Stimulated activated CD4-positive, alpha-beta T cell treated with anti-CD3 and anti-CD28 coated beads, Interleukin-2, amount 100 ng/mL, for 48 hours (primary cell): ENCODE data around the gene ZBTB48.

ENCODE experiments used
- DNase-seq, 2 donors: peaks; one replicate each; pipeline ENCODE4 v3.0.0-alpha.2; 2020

ZBTB48 gene

DNA sequence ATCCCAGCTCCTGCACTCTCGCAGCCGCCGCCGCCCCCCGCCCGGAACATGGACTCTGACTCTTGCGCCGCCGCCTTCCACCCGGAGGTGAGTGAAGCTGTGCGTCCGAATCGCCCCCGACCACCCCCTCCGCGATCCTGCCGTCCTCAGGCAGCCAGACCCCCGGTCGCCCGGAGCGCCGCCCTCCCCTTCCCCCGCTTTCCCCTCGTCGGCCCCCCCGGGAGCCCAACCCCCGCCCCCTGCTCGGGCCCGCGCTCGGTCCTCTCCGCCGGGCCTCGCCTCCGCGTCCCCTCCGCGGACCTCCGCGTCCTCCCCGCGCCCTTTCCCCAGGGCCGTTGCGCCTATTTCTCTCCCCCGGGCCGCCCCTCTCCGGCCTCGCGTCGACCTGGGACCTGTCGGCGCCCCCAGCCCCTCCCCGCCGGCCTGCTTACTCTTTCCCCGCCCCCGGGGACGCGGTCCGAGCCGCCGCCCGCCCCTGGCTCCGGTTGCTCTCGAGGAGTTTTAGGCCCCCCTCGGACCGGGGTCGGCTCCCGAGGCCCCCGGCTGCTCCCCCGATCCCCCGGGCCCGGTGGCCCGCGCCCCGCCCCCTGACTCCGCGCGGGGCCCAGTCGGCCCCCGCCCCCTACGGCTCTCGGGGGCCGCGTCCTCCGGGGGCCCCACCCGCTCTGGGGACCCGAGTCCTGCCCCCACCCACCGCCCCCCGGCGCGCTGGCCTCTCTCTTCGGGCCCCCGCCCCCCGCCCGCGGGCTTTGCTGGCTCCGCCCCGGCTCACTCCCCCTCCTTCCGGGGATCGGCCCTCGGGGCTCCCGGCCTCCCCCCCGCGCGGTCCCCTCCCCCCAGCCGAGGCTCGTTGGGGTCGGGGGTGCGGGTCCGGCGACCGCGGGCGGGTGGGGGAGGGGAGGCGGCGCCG lies 34.5 kb downstream of the ZBTB48 start:
- DNase-seq = peak in 1 of 2 donors; percentile 45

DNA sequence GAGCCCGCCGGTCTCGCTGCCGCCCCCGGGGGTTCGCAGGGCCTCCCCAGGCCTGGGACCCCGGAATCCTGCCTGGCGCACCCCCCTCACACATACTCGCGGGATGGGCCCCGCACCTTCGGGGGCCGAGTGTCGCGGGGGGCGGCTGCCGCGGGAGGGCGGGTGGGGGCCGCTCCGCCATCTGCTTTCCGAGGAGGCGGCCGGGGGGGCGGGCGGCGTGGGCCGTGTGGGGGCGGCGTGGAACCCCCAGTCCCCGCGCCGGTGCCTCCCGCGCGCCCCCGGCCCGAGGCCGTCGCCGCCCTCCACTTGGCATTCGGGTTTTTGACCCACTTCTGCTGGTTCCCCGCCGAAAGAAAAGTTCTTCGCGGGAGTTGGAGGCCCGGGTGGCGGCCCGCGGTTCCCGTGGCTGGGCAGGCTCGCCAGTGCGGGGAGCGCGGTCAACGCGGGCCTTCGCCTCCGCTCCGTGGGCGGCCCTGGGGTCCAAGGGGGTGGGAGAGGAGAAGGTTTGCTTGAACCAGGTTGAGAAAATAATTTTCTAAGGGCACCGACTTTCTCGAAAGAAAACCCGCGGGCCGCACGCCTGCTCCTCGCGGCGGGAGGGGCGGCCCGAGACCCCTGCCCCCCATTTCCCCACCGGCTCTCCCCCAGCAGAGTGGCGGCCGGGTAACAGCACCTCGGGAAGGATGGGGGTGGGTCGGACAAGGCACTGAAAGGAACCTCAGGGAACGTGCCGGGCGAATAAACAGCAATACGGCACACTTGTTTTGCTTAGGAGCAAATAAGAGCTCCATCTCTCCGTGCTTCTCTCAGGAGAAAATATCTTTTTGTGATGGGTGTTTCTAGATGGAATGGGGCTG lies 35.4 kb downstream of the ZBTB48 start:
- no peak for DNase-seq

DNA sequence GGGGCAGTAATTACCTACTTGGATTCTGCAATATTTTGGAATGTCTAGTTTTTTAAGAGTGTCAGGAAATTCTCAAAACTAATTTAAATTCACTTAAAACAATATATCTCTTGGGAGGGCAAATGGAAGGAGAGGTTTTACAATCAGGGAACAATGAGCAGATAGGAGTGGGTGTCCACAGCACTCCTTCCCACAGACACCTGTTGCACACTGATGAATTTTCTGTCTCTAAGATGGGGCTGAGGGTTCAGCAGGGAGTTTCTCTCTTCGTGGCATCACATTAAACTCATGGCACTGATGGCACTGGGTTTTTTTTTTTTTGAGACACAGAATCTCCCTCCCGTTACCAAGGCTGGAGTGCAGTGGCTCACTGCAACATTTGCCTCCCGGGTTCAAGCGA lies 39.3 kb downstream of the ZBTB48 start:
- no peak for DNase-seq

DNA sequence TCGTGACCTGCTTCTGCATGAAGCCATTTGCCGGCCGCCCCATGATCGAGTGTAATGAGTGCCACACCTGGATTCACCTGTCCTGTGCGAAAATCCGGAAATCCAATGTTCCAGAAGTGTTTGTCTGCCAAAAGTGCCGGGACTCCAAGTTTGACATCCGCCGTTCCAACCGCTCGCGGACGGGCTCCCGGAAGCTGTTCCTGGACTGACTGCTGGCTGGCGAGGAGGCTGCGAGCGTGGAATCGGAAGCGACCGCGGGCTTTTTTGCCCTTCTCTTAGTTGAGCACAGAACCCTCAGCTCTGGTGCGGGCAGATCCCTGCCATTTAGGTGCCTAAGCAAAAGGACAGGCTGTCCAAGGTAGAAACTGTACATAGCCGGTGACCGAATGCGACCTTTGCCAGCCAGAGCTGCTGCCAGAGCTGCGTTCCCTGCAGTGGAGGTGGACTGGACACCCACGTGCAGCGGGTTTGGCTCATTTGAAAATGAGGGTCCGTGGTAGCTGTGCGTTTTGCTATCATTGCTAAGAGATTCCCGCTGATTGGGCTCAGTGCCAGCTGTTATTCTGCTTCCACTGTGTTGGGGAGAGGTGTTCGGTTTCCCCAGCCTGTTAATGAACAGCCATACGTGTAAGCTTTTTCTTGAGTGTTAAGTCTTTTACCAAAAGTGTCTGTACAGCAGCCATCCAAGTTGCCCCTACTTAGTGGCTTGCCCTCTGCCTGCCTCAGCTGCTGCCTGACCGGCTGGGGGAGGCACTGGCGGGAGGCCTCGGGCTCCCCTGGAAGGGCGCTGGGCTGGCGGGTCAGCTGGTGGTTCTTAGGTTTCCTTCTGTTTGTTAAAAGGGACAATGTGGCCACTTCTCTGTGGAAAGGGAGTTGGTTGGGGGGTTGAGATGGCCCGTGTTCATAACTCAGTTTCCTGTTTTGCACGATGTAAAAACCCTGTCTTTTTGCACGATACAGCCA lies 41.9 kb downstream of the ZBTB48 start:
- DNase-seq = no peak

DNA sequence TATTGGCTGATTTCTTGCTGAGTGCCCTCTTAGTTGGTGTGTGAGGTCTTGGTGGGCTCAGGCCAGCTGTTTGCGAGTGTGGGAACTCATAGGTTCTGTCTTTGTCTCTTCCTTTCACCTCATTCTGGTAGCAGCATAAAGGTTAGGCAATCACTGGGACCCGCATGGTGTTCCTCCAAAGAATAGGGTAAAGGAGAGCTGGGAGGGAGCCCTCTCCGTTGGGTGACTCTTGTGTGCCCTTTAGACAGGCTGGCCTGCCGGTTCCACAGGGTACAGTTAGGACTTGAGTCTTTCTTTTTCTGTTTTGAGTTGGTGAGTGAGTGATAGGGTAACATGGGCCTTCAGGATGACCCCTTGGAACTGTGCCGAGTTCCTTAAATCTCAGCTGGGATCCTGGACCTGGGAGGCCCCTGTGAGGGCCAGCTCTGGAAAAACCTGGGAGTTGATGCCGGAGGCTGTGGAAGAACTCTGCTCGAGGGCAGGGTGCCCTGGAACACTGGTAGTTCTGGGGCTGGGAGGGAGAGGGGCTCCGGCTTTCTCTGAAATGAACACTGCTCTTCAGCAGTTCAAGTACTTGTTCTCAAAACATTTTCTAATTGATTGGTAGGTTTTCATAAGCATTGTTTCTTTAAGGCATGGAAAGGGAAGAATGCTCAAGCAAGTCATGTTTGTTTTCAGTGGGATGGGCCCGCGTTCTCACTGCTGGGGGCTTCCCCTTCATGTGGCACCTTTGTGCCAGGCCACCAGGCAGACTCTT lies 42.8 kb downstream of the ZBTB48 start:
- no peak for DNase-seq

DNA sequence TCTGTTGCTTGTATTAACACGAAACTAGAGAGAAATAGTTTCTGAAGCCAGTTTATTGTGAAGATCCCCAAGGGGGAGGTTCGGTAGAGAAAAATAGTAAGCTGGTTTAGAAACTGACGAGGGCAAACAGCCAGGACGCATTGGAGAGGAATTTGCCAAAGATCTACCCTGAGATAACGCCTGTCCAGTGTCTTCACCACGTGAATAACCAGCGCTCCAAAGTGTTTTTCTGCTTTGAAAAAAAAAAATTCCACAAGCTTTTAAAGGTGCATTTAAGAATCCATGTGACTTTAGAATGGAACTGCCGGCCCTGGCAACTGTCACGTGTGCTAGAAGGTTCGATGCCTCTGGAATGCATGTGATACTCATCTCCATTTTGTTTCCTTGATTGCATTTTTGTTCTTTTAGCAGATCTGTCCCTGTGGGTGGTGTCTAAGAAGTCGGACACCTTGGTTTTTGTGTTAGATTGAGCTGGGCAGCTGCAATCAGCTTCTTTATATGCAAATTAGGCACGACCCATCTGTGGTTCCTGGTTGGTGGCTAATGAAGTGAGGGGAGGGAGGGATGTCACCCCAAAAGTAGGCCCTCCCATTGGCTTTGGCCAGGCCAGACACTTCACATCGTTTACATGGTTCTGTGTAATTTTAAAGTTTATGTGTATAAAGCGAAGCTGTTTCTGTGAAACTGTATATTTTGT lies 43.6 kb downstream of the ZBTB48 start:
- no peak for DNase-seq

DNA sequence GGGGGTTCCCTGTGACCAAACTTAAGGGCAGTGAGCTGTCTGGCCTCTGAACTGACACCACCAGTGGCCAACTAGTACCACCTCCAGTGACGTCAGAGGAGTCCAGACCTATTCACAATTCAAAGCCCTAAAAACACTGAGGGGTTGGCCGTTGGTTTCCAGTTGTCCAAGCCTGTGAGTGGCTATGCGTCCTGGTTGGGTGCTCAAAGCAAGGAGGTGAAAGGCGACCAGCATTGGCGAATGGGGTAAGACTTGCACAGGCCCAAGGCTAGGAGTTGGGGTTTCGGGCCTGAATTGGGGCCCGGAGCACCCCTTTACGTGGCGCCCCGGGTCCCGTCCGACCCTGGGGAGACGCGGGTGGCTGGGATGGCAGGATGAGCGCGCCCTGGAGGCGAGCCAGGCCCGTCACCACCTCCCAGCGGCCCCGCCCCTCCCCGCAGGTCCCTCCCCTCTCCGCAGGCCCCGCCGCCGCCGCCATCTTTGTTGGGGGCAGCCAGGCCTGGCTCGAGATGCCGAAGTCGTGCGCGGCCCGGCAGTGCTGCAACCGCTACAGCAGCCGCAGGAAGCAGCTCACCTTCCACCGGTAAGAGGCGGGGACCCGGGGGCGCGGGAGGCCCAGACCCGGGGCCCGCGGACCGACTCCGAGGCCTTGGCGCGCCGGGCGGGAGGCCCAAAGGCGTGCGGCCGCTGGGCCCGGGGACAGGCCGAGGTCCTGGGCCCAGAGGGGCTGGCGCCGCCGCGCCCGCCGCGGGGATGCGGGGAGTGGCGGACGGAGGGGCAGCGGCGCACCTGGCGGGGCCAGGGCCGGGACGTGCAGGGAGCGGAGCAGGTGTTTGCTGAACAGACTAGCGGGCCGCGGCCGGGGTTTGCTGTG lies 45.2 kb downstream of the ZBTB48 start, which contains the start of gene THAP3:
Gene THAP3, plus strand, starts transcription at position 159 of the 874 bp plus-strand sequence. Its CDS starts 351 bp downstream, at position 510.
- DNase-seq = peak; percentile 86 to 88

DNA sequence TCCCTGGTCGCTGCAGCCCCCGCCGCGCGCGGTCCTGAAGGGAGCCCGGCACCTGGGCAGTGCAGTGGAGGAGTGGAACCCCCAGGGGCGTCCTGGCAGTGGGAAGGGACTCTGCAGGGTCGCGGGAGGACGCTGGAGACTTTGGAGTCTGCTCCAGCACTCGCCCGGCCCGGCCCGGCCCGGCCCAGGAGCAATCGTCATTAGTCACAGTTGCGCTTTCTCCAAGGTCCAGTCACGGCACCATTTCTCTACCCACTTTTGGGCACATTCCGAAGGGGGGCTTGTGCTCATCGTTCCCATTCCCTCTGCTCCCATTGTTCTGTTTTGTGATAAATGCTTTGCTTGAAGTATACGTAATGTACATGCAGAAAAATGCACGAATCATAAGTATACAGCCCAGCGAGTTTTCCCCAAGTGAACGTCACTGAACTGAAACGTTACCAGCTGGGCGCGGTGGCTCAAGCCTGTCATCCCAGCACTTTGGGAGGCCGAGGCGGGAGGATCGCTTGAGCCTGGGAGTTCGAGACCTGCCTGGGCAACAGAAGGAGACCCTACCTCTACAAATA lies 45.9 kb downstream of the ZBTB48 start:
- peak in 1 of 2 donors; percentile 11 for DNase-seq

DNA sequence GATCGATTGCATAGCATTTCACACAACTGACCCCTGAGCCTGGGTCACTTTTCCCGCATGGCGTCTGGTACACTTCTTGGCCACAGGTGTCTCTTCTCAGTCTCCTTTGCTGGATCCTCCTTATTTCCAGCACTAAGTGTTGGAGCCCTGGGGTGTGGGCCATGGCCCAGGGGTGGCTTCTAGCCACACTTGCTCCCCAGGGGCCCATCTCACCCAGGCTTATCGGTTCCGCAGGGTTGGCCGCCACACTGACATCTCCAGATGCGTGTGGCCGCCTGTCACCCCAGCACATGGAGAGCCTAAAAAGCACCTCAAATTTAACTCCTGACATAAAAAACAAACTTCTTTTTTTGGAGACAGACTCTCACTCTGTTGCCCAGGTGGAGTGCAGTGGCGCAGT lies 47.2 kb downstream of the ZBTB48 start:
- no peak for DNase-seq

DNA sequence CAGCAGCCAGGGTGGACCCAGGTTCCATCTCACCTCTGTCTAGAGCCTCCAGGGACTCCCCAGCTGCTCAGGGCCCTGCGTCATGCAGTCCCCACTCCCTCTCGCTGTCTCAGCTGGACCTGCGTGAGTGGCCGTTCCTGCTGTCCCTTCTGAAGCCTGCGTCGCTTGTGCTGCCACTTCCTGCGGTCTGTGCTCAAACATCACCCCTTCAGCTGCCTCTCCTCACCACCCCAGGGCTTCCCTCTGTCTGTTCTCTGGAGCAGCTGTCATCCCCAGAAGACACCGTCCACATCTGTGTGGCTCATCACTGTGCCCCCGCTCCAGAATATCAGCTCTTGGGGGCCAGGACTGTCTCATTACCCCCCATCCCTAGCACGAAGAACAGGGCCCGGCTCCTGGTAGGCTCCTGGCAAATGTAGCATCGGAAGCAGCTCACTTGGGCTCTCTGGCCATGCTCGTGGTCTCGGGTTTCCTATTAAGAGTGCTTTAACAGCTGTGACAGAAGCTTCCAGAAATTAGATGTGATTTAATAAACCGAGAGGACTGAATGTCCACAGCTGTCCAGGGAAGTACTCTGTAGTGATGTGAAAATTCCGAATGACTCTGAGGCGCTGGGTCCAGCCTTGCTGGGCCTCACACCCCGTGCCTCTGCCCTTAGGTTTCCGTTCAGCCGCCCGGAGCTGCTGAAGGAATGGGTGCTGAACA lies 48.2 kb downstream of the ZBTB48 start:
- DNase-seq = no peak

DNA sequence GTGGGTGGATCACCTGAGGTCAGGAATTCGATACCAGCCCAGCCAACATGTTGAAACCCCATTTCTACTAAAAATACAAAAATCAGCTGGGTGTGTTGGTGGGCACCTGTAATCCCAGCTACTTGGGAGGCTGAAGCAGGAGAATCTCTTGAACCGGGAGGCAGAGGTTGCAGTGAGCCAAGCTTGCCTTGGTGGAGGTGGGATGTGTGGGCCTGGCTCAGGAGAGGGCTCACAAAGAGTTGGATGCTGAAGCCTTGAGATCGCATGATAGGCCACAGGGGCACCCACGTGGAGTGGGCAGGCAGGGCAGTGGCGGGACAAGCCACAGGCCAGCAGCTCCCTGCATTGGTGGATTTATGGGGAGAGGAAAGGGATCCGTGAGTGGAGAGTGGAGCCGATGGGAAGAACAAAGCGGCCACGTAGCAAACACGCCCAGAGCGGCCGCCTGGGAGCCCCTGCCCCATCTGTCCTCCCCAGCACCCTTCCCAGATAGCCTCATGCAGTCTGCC lies 49.2 kb downstream of the ZBTB48 start:
- no peak for DNase-seq

DNA sequence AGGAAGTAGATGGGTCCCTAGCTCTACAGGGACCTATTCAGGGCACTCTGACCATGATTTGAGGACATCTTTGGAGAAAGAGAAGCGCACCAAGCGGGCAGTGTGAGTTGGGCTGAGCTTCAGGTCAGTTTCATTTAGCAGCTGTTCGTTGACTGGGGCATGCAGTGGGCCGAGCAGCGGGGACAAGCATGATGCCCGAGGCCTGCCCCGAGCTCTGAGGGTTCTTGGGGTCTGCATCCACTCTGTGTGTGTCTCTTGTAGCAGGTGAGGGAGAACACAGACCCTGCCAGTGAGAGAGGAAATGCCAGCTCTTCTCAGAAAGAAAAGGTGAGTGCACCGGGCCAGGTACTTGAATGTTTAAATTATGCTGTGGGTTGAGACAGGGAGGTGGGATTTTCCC lies 50.2 kb downstream of the ZBTB48 start:
- no peak for DNase-seq

DNA sequence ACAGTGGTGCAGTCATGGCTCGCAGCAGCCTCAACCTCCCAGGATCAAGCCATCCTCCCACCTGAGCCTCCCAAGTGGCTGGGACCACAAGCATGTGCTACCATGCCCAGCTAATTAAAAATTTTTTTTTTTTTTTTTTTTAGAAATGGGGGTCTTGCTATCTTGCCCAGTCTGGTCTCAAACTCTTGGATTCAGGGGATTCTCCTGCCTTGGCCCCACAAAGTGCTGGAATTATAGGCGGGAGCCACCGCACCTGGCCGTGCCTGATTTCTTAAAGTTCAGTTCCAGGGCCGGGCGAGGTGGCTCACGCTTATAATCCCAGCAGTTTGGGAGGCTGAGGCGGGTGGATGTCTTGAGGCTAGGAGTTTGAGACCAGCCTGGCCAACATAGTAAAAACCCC lies 51.3 kb downstream of the ZBTB48 start:
- DNase-seq = no peak

DNA sequence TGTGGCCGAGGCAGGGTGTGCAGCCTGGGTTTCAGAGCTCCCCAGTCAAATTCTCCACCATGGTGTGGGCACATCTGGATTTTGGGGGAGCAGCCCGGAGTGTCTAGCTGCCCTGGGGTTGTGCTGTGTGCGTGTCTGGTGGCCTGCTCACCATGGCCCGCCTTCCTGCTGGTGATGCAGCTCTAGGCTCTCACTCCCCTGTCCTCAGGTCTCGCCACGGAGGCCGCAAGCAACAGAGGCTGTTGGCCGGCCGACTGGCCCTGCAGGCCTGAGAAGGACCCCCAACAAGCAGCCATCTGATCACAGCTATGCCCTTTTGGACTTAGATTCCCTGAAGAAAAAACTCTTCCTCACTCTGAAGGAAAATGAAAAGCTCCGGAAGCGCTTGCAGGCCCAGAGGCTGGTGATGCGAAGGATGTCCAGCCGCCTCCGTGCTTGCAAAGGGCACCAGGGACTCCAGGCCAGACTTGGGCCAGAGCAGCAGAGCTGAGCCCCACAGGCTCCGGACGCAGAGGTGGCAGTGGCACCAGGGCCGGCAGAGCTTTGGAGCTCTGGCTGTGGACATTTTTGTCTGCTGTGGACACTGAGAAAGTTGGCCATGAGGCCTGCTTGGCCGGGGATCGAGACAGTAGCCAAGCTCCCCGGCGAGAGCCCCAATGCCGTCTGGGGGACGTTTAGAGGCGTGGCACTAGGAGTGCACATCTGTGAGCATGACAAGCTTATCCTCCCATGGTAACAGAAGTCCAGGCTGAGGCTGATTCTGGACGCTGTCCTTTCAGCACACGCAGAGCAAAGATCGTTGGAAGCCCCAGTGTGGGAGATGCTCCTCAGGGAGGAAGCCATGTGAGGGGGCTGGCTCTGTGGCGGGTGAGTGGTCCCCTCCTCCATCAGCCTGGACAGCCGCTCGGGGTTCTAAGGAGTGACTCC lies 53.1 kb downstream of the ZBTB48 start:
- no peak for DNase-seq

DNA sequence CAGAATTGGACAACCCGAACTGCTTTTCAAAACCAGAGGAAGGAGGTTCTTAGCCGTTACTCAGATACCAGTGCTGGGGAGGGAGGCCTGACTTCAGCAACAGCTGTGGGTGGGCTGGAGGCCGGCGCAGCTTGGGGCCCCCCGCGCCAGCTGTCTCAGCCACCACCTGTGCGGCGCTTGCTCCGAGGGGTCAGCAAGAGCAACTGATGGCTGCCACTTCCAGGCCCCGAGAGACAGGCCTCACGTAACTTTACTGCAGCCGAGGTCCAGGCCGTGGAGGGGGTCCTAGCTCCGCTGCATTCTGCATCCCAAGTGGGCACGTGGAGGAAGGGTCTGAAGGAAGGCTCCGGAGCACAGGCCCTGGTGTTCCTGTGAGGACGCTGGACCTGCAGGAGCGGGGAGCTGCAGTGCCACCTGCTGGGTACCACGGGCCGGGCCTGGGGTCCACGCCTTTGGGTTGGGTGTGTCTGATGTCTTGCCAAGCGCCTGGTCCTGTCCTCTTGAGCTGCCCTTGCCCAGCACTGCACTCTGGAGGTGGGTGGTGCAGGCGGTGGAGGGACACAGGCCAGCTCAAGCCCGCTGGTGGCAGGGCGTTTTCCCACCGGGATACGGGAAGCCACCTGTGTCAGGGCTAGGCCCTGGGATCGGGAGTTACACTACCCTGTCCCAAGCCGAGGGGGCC lies 54.7 kb downstream of the ZBTB48 start:
- peak; percentile 24 to 33 for DNase-seq

DNA sequence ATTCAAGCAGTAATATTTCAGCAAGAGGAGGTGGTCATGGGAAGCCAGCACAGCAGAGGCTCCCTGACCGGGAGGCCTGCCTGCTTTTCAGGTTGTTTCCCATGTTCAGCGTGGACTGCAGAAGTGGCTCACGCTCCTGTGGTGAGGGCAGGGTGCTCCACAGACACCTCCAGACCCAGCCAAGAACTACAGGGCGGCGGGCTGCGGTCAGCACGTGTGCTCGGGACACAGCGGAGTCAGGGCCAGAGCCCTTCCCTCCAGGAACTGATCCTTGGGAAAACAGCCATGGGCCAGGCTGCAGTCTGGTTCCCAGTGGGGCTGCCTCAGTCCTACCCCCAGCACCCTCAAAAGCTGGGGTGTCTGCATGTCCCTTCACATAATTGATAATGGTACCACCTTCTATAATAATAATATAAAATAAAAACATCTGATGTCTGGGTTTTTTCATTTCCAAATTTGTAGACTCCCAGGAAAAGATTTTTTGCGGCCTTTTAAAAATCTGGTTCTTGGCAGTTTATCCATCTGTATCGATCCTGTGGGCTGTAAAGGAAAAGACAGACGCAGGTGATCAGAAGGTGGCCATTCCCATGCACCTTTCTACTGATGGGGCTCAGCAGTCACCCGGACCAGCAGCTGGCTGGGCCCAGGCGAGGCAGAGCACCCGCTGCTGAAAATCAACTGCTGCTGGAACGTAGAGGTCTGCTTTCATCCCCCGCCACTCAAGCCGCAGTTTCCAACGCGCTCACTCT lies 55.5 kb downstream of the ZBTB48 start:
- no peak for DNase-seq
